GM12878 (cell line): ENCODE measurements around the gene THOC7.

Source experiments
- BACH1 ChIP-seq: fragments of 450-650 bp; IDR thresholded peaks from 2 replicates; pipeline ENCODE4 v1.6.1; 2017; ENCODE audit warnings: mild to moderate bottlenecking, borderline replicate concordance
- EZH2 ChIP-seq: IDR thresholded peaks from 2 replicates; pipeline ENCODE4 v1.6.1; 2012; ENCODE audit warnings: low read depth, mild to moderate bottlenecking, control low read depth, inconsistent platforms, low read length, borderline replicate concordance; ENCODE audit not compliant: control insufficient read depth
- POLR2A ChIP-seq: IDR thresholded peaks from 2 replicates; pipeline ENCODE4 v1.6.1; 2011; ENCODE audit warnings: low read depth, mild to moderate bottlenecking, low read length
- RAD51 ChIP-seq: fragments of 450-650 bp; IDR thresholded peaks from 2 replicates; pipeline ENCODE4 v1.6.1; 2016; ENCODE audit warnings: moderate library complexity, mild to moderate bottlenecking, inconsistent platforms
- SIN3A ChIP-seq: IDR thresholded peaks from 2 replicates; pipeline ENCODE4 v1.6.1; 2012; ENCODE audit warnings: low read depth, low read length, improper control_type of control experiment
- SP1 ChIP-seq: IDR thresholded peaks from one replicate; pipeline ENCODE4 v1.6.1; 2011; ENCODE audit warnings: low read depth, low read length
- SPI1 ChIP-seq: IDR thresholded peaks from 2 replicates; pipeline ENCODE4 v1.6.1; 2011; ENCODE audit warnings: low read depth, mild to moderate bottlenecking, low read length, moderate library complexity, borderline replicate concordance; ENCODE audit not compliant: insufficient read depth
- TF ChIP-seq, protein P1 (sequence below), 3 experiments: IDR thresholded peaks in 2 of 3; conservative IDR thresholded peaks in 1 of 3; 2 replicates each; pipeline ENCODE4 v1.5.1; 2011; ENCODE audit warnings: low read depth in 3 of 3, low read length in 3 of 3, mild to moderate bottlenecking in 3 of 3, control low read depth in 2 of 3, moderate library complexity in 2 of 3, inconsistent platforms in 1 of 3, mixed read lengths in 1 of 3; ENCODE audit not compliant: control insufficient read depth in 2 of 3, insufficient read depth in 1 of 3; ENCODE audit errors: extremely low read depth in 1 of 3
- TF ChIP-seq, protein P2 (sequence below): IDR thresholded peaks from 2 replicates; pipeline ENCODE4 v1.6.1; 2012; ENCODE audit warnings: mild to moderate bottlenecking, low read depth, low read length
- TF ChIP-seq, protein P3 (sequence below): fragments of 450-650 bp; formaldehyde crosslinking; IDR thresholded peaks from 2 replicates; pipeline ENCODE4 v1.4.0; 2022; ENCODE audit warnings: mild to moderate bottlenecking, moderate library complexity

DNA sequence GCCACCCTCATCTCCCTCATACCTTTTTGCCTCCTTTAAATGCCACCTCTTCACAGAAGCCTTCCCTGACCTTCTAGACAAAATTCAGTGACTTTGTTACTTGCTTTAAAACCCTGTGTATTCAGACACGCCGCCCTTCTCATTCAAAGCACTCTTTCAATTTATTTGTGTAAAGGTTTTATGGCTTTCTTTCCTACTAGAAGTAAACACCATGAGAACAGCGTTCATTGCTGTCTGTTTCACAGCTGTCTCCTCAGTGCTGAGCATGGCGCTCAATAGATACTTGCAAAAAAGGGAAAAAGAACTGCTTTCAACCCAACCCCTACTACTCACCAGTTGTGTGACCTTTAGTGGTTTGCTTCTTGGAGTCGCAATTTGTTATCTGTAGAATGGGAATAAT is 17.0 kb upstream of the THOC7 start:
- no peak for TF ChIP-seq RAD51
- TF ChIP-seq, protein P1, sequence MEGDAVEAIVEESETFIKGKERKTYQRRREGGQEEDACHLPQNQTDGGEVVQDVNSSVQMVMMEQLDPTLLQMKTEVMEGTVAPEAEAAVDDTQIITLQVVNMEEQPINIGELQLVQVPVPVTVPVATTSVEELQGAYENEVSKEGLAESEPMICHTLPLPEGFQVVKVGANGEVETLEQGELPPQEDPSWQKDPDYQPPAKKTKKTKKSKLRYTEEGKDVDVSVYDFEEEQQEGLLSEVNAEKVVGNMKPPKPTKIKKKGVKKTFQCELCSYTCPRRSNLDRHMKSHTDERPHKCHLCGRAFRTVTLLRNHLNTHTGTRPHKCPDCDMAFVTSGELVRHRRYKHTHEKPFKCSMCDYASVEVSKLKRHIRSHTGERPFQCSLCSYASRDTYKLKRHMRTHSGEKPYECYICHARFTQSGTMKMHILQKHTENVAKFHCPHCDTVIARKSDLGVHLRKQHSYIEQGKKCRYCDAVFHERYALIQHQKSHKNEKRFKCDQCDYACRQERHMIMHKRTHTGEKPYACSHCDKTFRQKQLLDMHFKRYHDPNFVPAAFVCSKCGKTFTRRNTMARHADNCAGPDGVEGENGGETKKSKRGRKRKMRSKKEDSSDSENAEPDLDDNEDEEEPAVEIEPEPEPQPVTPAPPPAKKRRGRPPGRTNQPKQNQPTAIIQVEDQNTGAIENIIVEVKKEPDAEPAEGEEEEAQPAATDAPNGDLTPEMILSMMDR (IDR thresholded peaks at IDR 0.05 in 2 of 3, conservative IDR thresholded peaks at IDR 0.05 in 1 of 3; ENCODE audit: control insufficient read depth in 2 of 3, extremely low read depth in 1 of 3, insufficient read depth in 1 of 3, low read depth in 3 of 3, low read length in 3 of 3), result no peak
- TF ChIP-seq SP1, result no peak
- TF ChIP-seq SIN3A, result no peak
- TF ChIP-seq POLR2A, result no peak
- TF ChIP-seq EZH2, result no peak
- TF ChIP-seq, protein P2, sequence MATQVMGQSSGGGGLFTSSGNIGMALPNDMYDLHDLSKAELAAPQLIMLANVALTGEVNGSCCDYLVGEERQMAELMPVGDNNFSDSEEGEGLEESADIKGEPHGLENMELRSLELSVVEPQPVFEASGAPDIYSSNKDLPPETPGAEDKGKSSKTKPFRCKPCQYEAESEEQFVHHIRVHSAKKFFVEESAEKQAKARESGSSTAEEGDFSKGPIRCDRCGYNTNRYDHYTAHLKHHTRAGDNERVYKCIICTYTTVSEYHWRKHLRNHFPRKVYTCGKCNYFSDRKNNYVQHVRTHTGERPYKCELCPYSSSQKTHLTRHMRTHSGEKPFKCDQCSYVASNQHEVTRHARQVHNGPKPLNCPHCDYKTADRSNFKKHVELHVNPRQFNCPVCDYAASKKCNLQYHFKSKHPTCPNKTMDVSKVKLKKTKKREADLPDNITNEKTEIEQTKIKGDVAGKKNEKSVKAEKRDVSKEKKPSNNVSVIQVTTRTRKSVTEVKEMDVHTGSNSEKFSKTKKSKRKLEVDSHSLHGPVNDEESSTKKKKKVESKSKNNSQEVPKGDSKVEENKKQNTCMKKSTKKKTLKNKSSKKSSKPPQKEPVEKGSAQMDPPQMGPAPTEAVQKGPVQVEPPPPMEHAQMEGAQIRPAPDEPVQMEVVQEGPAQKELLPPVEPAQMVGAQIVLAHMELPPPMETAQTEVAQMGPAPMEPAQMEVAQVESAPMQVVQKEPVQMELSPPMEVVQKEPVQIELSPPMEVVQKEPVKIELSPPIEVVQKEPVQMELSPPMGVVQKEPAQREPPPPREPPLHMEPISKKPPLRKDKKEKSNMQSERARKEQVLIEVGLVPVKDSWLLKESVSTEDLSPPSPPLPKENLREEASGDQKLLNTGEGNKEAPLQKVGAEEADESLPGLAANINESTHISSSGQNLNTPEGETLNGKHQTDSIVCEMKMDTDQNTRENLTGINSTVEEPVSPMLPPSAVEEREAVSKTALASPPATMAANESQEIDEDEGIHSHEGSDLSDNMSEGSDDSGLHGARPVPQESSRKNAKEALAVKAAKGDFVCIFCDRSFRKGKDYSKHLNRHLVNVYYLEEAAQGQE, result no peak
- no peak for TF ChIP-seq BACH1
- TF ChIP-seq, protein P3, sequence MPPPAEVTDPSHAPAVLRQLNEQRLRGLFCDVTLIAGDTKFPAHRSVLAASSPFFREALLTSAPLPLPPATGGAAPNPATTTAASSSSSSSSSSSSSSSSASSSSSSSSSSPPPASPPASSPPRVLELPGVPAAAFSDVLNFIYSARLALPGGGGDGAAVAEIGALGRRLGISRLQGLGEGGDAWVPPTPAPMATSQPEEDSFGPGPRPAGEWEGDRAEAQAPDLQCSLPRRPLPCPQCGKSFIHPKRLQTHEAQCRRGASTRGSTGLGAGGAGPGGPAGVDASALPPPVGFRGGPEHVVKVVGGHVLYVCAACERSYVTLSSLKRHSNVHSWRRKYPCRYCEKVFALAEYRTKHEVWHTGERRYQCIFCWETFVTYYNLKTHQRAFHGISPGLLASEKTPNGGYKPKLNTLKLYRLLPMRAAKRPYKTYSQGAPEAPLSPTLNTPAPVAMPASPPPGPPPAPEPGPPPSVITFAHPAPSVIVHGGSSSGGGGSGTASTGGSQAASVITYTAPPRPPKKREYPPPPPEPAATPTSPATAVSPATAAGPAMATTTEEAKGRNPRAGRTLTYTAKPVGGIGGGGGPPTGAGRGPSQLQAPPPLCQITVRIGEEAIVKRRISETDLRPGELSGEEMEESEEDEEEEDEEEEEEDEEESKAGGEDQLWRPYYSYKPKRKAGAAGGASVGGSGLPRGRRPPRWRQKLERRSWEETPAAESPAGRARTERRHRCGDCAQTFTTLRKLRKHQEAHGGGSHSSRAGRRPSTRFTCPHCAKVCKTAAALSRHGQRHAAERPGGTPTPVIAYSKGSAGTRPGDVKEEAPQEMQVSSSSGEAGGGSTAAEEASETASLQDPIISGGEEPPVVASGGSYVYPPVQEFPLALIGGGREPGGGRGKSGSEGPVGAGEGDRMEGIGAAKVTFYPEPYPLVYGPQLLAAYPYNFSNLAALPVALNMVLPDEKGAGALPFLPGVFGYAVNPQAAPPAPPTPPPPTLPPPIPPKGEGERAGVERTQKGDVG (CRISPR knock-in tag), result no peak
- no peak for TF ChIP-seq SPI1
